Psoas muscle (tissue), 8 donors: ENCODE data around the gene WDPCP. TPM values are rescaled to one million over a fixed set of nuclear protein-coding genes. Genes with fewer than 3 reads are reported as not detected.
"Not testable (repeated sequence)": the region's sequence is repeated elsewhere in the genome, so short reads cannot be mapped to it uniquely, and the experiment has no call there.

Experiments used
- ATAC-seq, 4 donors: fragments of 200-7000 bp; cut with Tn5 transposase; one replicate each; pipeline ENCODE4 v1.9.1; 2020; ENCODE audit warnings: moderate library complexity in 3 of 4, mild to moderate bottlenecking in 2 of 4
- DNase-seq, 2 donors: peaks; one replicate each; pipeline ENCODE4 v3.0.0-alpha.2; 2020
- H3K27ac ChIP-seq: fragments of 200-600 bp; one replicate; pipeline ENCODE4 v1.8.0; 2022
- H3K27me3 ChIP-seq, 3 donors: fragments of 200-600 bp in 1 of 3; one replicate each; pipeline versions ENCODE4 v1.6.1 to v1.8.0; 2013 to 2022; ENCODE audit warnings: low read length in 2 of 3, mild to moderate bottlenecking in 2 of 3, moderate library complexity in 1 of 3; ENCODE audit not compliant: insufficient read depth in 3 of 3
- H3K36me3 ChIP-seq, 2 donors: fragments of 200-600 bp in 1 of 2; one replicate each; pipeline versions ENCODE4 v1.6.1 to v1.8.0; 2013 to 2022; ENCODE audit warnings: low read depth in 1 of 2, mild to moderate bottlenecking in 1 of 2, moderate library complexity in 1 of 2; ENCODE audit not compliant: insufficient read depth in 1 of 2
- H3K4me1 ChIP-seq: fragments of 200-600 bp; one replicate; pipeline ENCODE4 v1.8.0; 2022
- H3K4me3 ChIP-seq: fragments of 200-600 bp; one replicate; pipeline ENCODE4 v1.8.0; 2022; ENCODE audit warnings: mild to moderate bottlenecking
- H3K9me3 ChIP-seq: fragments of 200-600 bp; one replicate; pipeline ENCODE4 v1.8.0; 2022
- CTCF ChIP-seq: fragments of 200-600 bp; IDR thresholded peaks from one replicate; pipeline ENCODE4 v1.8.0; 2022; ENCODE audit warnings: antibody characterized with exemption
- WGBS, 3 donors: extraction: QIAGEN DNeasy Blood & Tissue Kit; methylation state at CpG; one replicate each; pipeline versions ENCODE4 v1.1.6 to v1.1.7; 2013; 5-methylcytosine and 5-hydroxymethylcytosine counted together
- intact Hi-C, 2 donors: fragments of 100-400 bp; cut with DNase I; formaldehyde crosslinking; loops; one replicate each; pipeline versions ENCODE4 v1.11.0 to v1.14.2; 2022
- polyA plus RNA-seq, 3 donors: library from polyadenylated mRNA; stranded (reverse); fragments of 200-250 nt; gene quantifications; one replicate each; pipeline ENCODE4 v1.2.3, GENCODE V29; 2013
- total RNA-seq, 4 donors: library from RNA; stranded (reverse); fragmentation: NEBNext Ultra II Directional in 2 of 4; extraction: Animal tissue kit (Norgen Biotek cat#: 25700) in 2 of 4; gene quantifications; one replicate each; pipeline versions ENCODE4 v1.2.1 to v1.2.4, GENCODE V29; 2021 to 2023
- donor health status: healthy with polysubstance abuse.
- donor health status: DM: no; HTN: no; CAD: no; lungs with moderate emphysema.
- donor health status: Bipolar disorder and iron deficiency.
- donor health status: healthy.
- donor health status: DM: yes; HTN: yes; CAD: no.
- donor health status: DM: no; HTN: no; CAD: no.
- donor health status: DM: no; HTN: no; CAD: no.
- donor health status: DM: yes; HTN: yes; CAD: no.

The WDPCP gene
- total and polyA plus RNA-seq, 7 donors, result 1.7 to 17.2 (median 4.4) TPM

- DNase-seq, result no peak
- WGBS, 3 donors, result 67 to 75% (median 68%) methylated on average over 4 of the region's 4 CpGs
- ATAC-seq, result no peak
- TF ChIP-seq CTCF, result no peak
- Histone ChIP-seq H3K27ac (no peak overlapping the region), H3K9me3 (no peaks in the 10 kb centered on the region), H3K4me3 (no peak overlapping the region), H3K36me3 (no peaks in the 10 kb centered on the region), H3K27me3 (peaks cover 0 to 3% (median 2%) of the 10 kb centered on the region in 3 donors), H3K4me1 (no peaks in the 10 kb centered on the region)
- intact Hi-C loops, result no loop called here
Measured at GRCh38 chr2:63081404-63081803, 506.9 kb downstream of the WDPCP start.

- WGBS, 3 donors, result 70 to 76% (median 73%) methylated on average over 4 of the region's 4 CpGs
- intact Hi-C loops, result no loop called here
- DNase-seq (no peak), ATAC-seq (no peak)
- no peak overlapping the region for H3K27ac ChIP-seq
- no peak for TF ChIP-seq CTCF
- H3K36me3 ChIP-seq, result no peaks in the 10 kb centered on the region
- H3K4me3 ChIP-seq, result no peak overlapping the region
- H3K4me1 ChIP-seq, result no peaks in the 10 kb centered on the region
- H3K9me3 ChIP-seq, result no peaks in the 10 kb centered on the region
- H3K27me3 ChIP-seq, result peaks cover 0 to 3% (median 2%) of the 10 kb centered on the region in 3 donors
Measured at GRCh38 chr2:63078852-63079606, 509.2 kb downstream of the WDPCP start.

GRCh38 chr2:63074399-63074798, 513.9 kb downstream of the WDPCP start:
- H3K27ac ChIP-seq, ATAC-seq, H3K36me3 ChIP-seq, intact Hi-C loops, H3K9me3 ChIP-seq, H3K4me3 ChIP-seq, DNase-seq, H3K4me1 ChIP-seq: not testable (repeated sequence)
- H3K27me3 ChIP-seq, result peaks cover 0 to 23% (median 3%) of the 10 kb centered on the region in 3 donors
- WGBS, 3 donors, result 82 to 94% (median 90%) methylated on average over 4 of the region's 4 CpGs

GRCh38 chr2:63073994-63074393, 514.3 kb downstream of the WDPCP start:
- H3K27me3 ChIP-seq, result peaks cover 0 to 27% (median 3%) of the 10 kb centered on the region in 3 donors
- 77 to 84% (median 79%) methylated on average over 3 of the region's 3 CpGs for WGBS, 3 donors
- no peak for ATAC-seq
- DNase-seq, result no peak
- no peaks in the 10 kb centered on the region for H3K4me1 ChIP-seq
- intact Hi-C loops, result no loop called here
- no peak for TF ChIP-seq CTCF
- H3K9me3 ChIP-seq, result no peaks in the 10 kb centered on the region
- no peak overlapping the region for H3K4me3 ChIP-seq
- H3K27ac ChIP-seq, result no peak overlapping the region
- no peaks in the 10 kb centered on the region for H3K36me3 ChIP-seq

GRCh38 chr2:63071664-63072063, 516.6 kb downstream of the WDPCP start:
- DNase-seq (no peak), ATAC-seq (no peak)
- Histone ChIP-seq H3K27ac (no peak overlapping the region), H3K4me1 (no peaks in the 10 kb centered on the region), H3K9me3 (no peaks in the 10 kb centered on the region), H3K4me3 (no peak overlapping the region), H3K36me3 (no peaks in the 10 kb centered on the region), H3K27me3 (peaks cover 0 to 43% (median 12%) of the 10 kb centered on the region in 3 donors)
- TF ChIP-seq CTCF, result no peak
- intact Hi-C loops, result no loop called here
- 79 to 86% (median 82%) methylated on average over 2 of the region's 2 CpGs for WGBS, 3 donors

Other genes starting within 250 kb of the WDPCP start
- 100 to 1,000 TPM; 185 to 564 (median 310) TPM for gene MDH1, start 486 bp upstream of the WDPCP start, total RNA-seq
- gene MDH1, start 486 bp upstream of the WDPCP start, polyA plus RNA-seq, result 100 to 1,000 TPM; 256 to 457 (median 386) TPM